Keratinocyte (primary cell): ENCODE results near the gene DACH1.

Experiments
- CTCF ChIP-seq, 3 experiments: IDR thresholded peaks in 1 of 3; conservative IDR thresholded peaks in 1 of 3; optimal IDR thresholded peaks in 1 of 3; 2 replicates in 2 of 3; 3 replicates in 1 of 3; pipeline versions ENCODE3 to v1.5.1; 2011; ENCODE audit warnings: low read length in 3 of 3, mild to moderate bottlenecking in 3 of 3, moderate library complexity in 2 of 3, control low read depth in 1 of 3, inconsistent platforms in 1 of 3; ENCODE audit not compliant: insufficient read depth in 2 of 3; ENCODE audit errors: extremely low read depth in 1 of 3
- EZH2 ChIP-seq: IDR thresholded peaks from one replicate; pipeline ENCODE4 v1.6.1; 2012; ENCODE audit warnings: inconsistent platforms, mild to moderate bottlenecking, low read length, moderate library complexity

- no peak for TF ChIP-seq CTCF (optimal IDR thresholded peaks at IDR 0.05 in 1 of 3, IDR thresholded peaks at IDR 0.05 in 1 of 3, conservative IDR thresholded peaks at IDR 0.05 in 1 of 3; ENCODE audit: extremely low read depth in 1 of 3, insufficient read depth in 2 of 3, low read length in 3 of 3)
- no peak for TF ChIP-seq EZH2
Observed at GRCh38 chr13:71606818-71607217, 260.2 kb downstream of the DACH1 start.
